ENCODE results near the gene EDIL3. TPM values are rescaled to one million over a fixed set of nuclear protein-coding genes. Genes with fewer than 3 reads are reported as not detected.
"Not testable (repeated sequence)": the region's sequence is repeated elsewhere in the genome, so short reads cannot be mapped to it uniquely, and the experiment has no call there.

EDIL3 gene
- total RNA-seq, 1 donor from 2014 or later: 1.1 TPM

- no peak for FAIRE-seq
- TF ChIP-seq CTCF (IDR thresholded peaks at IDR 0.05; ENCODE audit: insufficient read depth, low read length, severe bottlenecking): no peak
- no peak overlapping the region for H3K4me3 ChIP-seq (ENCODE audit: low read depth, low read length)
Observed at GRCh38 chr5:84304599-84304998, 80.1 kb downstream of the EDIL3 start.

GRCh38 chr5:84303315-84303714, 81.4 kb downstream of the EDIL3 start:
- no peak for FAIRE-seq
- peak; percentile 75 for DNase-seq (ENCODE audit: low read depth)
- Histone ChIP-seq H3K36me3 (ENCODE audit: control insufficient read depth, insufficient read depth, low read length) (no peaks in the 10 kb centered on the region), H3K27me3 (ENCODE audit: control insufficient read depth, insufficient read depth, low read length) (no peaks in the 10 kb centered on the region), H3K4me3 (ENCODE audit: low read depth, low read length) (no peak overlapping the region)
- no peak for TF ChIP-seq CTCF (IDR thresholded peaks at IDR 0.05; ENCODE audit: insufficient read depth, low read length, severe bottlenecking)

More at GRCh38 chr5:84304599-84304998, 80.1 kb downstream of the EDIL3 start:
- DNase-seq (ENCODE audit: low read depth): peak; percentile 26
- Histone ChIP-seq H3K27me3 (ENCODE audit: control insufficient read depth, insufficient read depth, low read length) (no peaks in the 10 kb centered on the region), H3K36me3 (ENCODE audit: control insufficient read depth, insufficient read depth, low read length) (no peaks in the 10 kb centered on the region)

- Histone ChIP-seq H3K36me3 (ENCODE audit: control insufficient read depth, insufficient read depth, low read length) (no peaks in the 10 kb centered on the region), H3K27me3 (ENCODE audit: control insufficient read depth, insufficient read depth, low read length) (no peaks in the 10 kb centered on the region), H3K4me3 (ENCODE audit: low read depth, low read length) (no peak overlapping the region)
- DNase-seq (ENCODE audit: low read depth): peak; percentile 63
- FAIRE-seq: no peak
- TF ChIP-seq CTCF (IDR thresholded peaks at IDR 0.05; ENCODE audit: insufficient read depth, low read length, severe bottlenecking): no peak
Observed at GRCh38 chr5:84301535-84301934, 83.1 kb downstream of the EDIL3 start.

GRCh38 chr5:84299959-84300358, 84.7 kb downstream of the EDIL3 start:
- no peaks in the 10 kb centered on the region for H3K36me3 ChIP-seq (ENCODE audit: control insufficient read depth, insufficient read depth, low read length)
- no peaks in the 10 kb centered on the region for H3K27me3 ChIP-seq (ENCODE audit: control insufficient read depth, insufficient read depth, low read length)
- FAIRE-seq (no peak), DNase-seq (ENCODE audit: low read depth) (no peak)
- no peak for TF ChIP-seq CTCF (IDR thresholded peaks at IDR 0.05; ENCODE audit: insufficient read depth, low read length, severe bottlenecking)
- H3K4me3 ChIP-seq (ENCODE audit: low read depth, low read length): no peak overlapping the region

- Histone ChIP-seq H3K36me3 (ENCODE audit: control insufficient read depth, insufficient read depth, low read length) (no peaks in the 10 kb centered on the region), H3K27me3 (ENCODE audit: control insufficient read depth, insufficient read depth, low read length) (no peaks in the 10 kb centered on the region), H3K4me3 (ENCODE audit: low read depth, low read length) (no peak overlapping the region)
- no peak for DNase-seq (ENCODE audit: low read depth)
- no peak for FAIRE-seq
- no peak for TF ChIP-seq CTCF (IDR thresholded peaks at IDR 0.05; ENCODE audit: insufficient read depth, low read length, severe bottlenecking)
Observed at GRCh38 chr5:84298628-84299027, 86.1 kb downstream of the EDIL3 start.

GRCh38 chr5:84297641-84298040, 87.0 kb downstream of the EDIL3 start:
- not testable (repeated sequence) for H3K4me3 ChIP-seq (ENCODE audit: low read depth, low read length); H3K36me3 ChIP-seq (ENCODE audit: control insufficient read depth, insufficient read depth, low read length); FAIRE-seq; H3K27me3 ChIP-seq (ENCODE audit: control insufficient read depth, insufficient read depth, low read length); DNase-seq (ENCODE audit: low read depth)
